Measurements from ENCODE around the gene ZC3H18. TPM values are rescaled to one million over a fixed set of nuclear protein-coding genes. Genes with fewer than 3 reads are reported as not detected.

ZC3H18 gene
- total and polyA plus RNA-seq, 2 of the 4 experiments (the other 2 are of a cell fraction), result 3.4 to 21.3 TPM

DNA sequence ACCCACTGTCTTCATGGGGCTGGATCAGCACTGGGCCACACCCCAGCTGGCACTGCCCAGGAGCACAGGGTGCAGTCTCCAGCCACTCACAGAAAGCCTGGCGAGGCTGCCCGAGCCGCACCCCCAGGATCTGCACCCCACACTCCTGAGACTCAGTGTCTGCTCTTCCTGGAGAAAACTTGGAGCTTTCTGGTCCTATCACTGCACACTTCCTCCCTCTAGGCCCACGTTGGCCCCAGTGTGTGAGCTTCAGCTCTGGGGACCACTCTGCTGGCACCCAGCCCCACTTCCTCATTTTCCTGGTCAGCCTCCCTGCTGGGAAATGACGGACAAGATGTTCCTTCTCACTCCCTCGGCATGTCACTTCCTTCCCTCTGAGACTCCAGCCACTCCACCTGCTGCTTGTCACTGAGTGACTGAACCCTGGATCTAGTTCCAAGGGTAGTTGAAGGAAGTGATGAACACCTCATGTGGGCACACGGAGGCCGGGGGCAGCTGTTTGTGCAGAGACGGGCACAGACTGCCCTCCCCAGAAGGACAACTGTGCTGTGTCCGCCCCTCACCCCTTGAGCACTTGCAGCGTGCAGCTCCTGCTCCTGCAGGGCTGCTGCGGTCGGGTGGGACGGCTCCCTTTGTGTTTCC is 29.0 kb downstream of the ZC3H18 start:
- DNase-seq (no peak), ATAC-seq (ENCODE audit: low read depth) (no peak)
- Histone ChIP-seq H4K20me1 (ENCODE audit: insufficient read depth, low read length) (peaks cover 21% of the 10 kb centered on the region), H4K8ac (ENCODE audit: low read depth in 2 of 2, low read length in 2 of 2) (no peak overlapping the region), H3K27ac (ENCODE audit: insufficient read depth, low read length) (no peak overlapping the region), H2AK5ac (ENCODE audit: low read depth, low read length) (no peak overlapping the region), H3K9me1 (ENCODE audit: insufficient read depth, low read length) (peaks cover 8% of the 10 kb centered on the region; the same call in 1 of the 2 replicates), H3K56ac (ENCODE audit: extremely low read depth, insufficient read depth, low read length) (no peak overlapping the region), H3K18ac (ENCODE audit: low read depth, low read length) (no peak overlapping the region), H3K9ac (ENCODE audit: low read depth, low read length) (no peak overlapping the region), H3K9me3 (ENCODE audit: control insufficient read depth, insufficient read depth, low read length) (no peaks in the 10 kb centered on the region), H3K4me2 (ENCODE audit: low read depth, low read length) (no peak overlapping the region), H3K36me3 (ENCODE audit: control insufficient read depth, insufficient read depth, low read length) (peaks cover 49% of the 10 kb centered on the region), H2BK15ac (ENCODE audit: low read depth, low read length) (no peak overlapping the region), H4K5ac (ENCODE audit: low read depth, low read length) (no peak overlapping the region), H2BK20ac (ENCODE audit: low read depth, low read length) (no peak overlapping the region), H2BK120ac (ENCODE audit: low read depth, low read length) (no peak overlapping the region), H3K79me1 (ENCODE audit: low read depth in 1 of 2, low read length in 2 of 2) (peaks cover 3 to 53% of the 10 kb centered on the region in 2 experiments), H3K23ac (ENCODE audit: low read depth, low read length) (no peak overlapping the region), H4K91ac (ENCODE audit: insufficient read depth, low read depth, low read length) (no peak overlapping the region), H3K27me3 (ENCODE audit: control insufficient read depth, insufficient read depth, low read length) (no peaks in the 10 kb centered on the region), H3K4ac (ENCODE audit: low read depth, low read length) (no peak overlapping the region), H2AFZ (replicated peaks; ENCODE audit: low read length, poor library complexity) (no peak overlapping the region), H2AK9ac (replicated peaks; ENCODE audit: low read depth, low read length, poor library complexity) (no peak overlapping the region), H3K14ac (replicated peaks; ENCODE audit: low read depth, low read length) (no peak overlapping the region), H2BK5ac (ENCODE audit: low read depth, low read length, poor library complexity, severe bottlenecking) (no peak overlapping the region), H3K4me3 (ENCODE audit: insufficient read depth, low read depth, low read length) (no peak overlapping the region), H3K4me1 (ENCODE audit: control insufficient read depth, insufficient read depth, low read length) (no peaks in the 10 kb centered on the region)
- ChIA-PET CTCF (no interaction called here), POLR2A (ENCODE audit: unreplicated experiment) (no interaction called here)
- intact Hi-C loops (cut with micrococcal nuclease) (no loop called here), in situ Hi-C loops (cut with MboI; ENCODE audit: low sequenced_read_pairs) (no loop called here), dilution Hi-C loops (cut with HindIII; ENCODE audit: low sequenced_read_pairs, unreplicated experiment) (no loop called here)
- 94% methylated on average over 7 of the region's 14 CpGs; no CpG with 5 or more reads in 1 of the 2 experiments for WGBS, 2 experiments (ENCODE audit: extremely low coverage in 2 of 2, insufficient read length in 1 of 2)
- TF ChIP-seq, protein P1, sequence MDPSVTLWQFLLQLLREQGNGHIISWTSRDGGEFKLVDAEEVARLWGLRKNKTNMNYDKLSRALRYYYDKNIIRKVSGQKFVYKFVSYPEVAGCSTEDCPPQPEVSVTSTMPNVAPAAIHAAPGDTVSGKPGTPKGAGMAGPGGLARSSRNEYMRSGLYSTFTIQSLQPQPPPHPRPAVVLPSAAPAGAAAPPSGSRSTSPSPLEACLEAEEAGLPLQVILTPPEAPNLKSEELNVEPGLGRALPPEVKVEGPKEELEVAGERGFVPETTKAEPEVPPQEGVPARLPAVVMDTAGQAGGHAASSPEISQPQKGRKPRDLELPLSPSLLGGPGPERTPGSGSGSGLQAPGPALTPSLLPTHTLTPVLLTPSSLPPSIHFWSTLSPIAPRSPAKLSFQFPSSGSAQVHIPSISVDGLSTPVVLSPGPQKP (IDR thresholded peaks at IDR 0.05; ENCODE audit: borderline replicate concordance, low read depth, low read length), result no peak
- TF ChIP-seq RAD21 (IDR thresholded peaks at IDR 0.05; ENCODE audit: low read length), result no peak
- TF ChIP-seq CHD1 (IDR thresholded peaks at IDR 0.05; ENCODE audit: low read depth, low read length), result no peak
- TF ChIP-seq FOS (IDR thresholded peaks at IDR 0.05; ENCODE audit: low read depth, low read length), result no peak
- TF ChIP-seq BHLHE40 (IDR thresholded peaks at IDR 0.05; ENCODE audit: low read depth, low read length), result no peak
- no peak for TF ChIP-seq CEBPB (IDR thresholded peaks at IDR 0.05; ENCODE audit: low read depth, low read length)
- TF ChIP-seq MXI1 (IDR thresholded peaks at IDR 0.05; ENCODE audit: borderline replicate concordance, low read depth, low read length), result no peak
- no peak for TF ChIP-seq NFE2L2 (IDR thresholded peaks at IDR 0.05; ENCODE audit: low read depth, low read length)
- no peak for TF ChIP-seq RFX5 (IDR thresholded peaks at IDR 0.05; ENCODE audit: low read depth, low read length)
- no peak for TF ChIP-seq SMC3 (IDR thresholded peaks at IDR 0.05; ENCODE audit: low read depth, low read length)
- TF ChIP-seq, protein P2, sequence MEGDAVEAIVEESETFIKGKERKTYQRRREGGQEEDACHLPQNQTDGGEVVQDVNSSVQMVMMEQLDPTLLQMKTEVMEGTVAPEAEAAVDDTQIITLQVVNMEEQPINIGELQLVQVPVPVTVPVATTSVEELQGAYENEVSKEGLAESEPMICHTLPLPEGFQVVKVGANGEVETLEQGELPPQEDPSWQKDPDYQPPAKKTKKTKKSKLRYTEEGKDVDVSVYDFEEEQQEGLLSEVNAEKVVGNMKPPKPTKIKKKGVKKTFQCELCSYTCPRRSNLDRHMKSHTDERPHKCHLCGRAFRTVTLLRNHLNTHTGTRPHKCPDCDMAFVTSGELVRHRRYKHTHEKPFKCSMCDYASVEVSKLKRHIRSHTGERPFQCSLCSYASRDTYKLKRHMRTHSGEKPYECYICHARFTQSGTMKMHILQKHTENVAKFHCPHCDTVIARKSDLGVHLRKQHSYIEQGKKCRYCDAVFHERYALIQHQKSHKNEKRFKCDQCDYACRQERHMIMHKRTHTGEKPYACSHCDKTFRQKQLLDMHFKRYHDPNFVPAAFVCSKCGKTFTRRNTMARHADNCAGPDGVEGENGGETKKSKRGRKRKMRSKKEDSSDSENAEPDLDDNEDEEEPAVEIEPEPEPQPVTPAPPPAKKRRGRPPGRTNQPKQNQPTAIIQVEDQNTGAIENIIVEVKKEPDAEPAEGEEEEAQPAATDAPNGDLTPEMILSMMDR (conservative IDR thresholded peaks at IDR 0.05; ENCODE audit: low read depth, low read length), result no peak
- TF ChIP-seq RCOR1 (IDR thresholded peaks at IDR 0.05; ENCODE audit: insufficient replicate concordance, low read length), result no peak
- TF ChIP-seq POLR2A (IDR thresholded peaks at IDR 0.05; ENCODE audit: low read depth, low read length), result no peak
- no peak for TF ChIP-seq MAFK (IDR thresholded peaks at IDR 0.05; ENCODE audit: low read depth, low read length)
- no peak for TF ChIP-seq MAZ (IDR thresholded peaks at IDR 0.05; ENCODE audit: borderline replicate concordance, low read depth, low read length)
- TF ChIP-seq, protein P3, sequence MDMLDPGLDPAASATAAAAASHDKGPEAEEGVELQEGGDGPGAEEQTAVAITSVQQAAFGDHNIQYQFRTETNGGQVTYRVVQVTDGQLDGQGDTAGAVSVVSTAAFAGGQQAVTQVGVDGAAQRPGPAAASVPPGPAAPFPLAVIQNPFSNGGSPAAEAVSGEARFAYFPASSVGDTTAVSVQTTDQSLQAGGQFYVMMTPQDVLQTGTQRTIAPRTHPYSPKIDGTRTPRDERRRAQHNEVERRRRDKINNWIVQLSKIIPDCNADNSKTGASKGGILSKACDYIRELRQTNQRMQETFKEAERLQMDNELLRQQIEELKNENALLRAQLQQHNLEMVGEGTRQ (IDR thresholded peaks at IDR 0.05; ENCODE audit: low read depth, low read length), result no peak
- no TSS peak for BruUV-seq (replicated peaks)
